IMR-90 (cell line): Measurements from ENCODE around the gene MYO1D.

Source experiments
- BHLHE40 ChIP-seq: fragments of 150-350 bp; IDR thresholded peaks from 2 replicates; pipeline ENCODE4 v1.6.1; 2016; ENCODE audit warnings: mild to moderate bottlenecking, low read depth, low read length
- CEBPB ChIP-seq: IDR thresholded peaks from 2 replicates; pipeline ENCODE4 v1.6.1; 2012; ENCODE audit warnings: low read depth, low read length, improper control_type of control experiment
- CTCF ChIP-seq: conservative IDR thresholded peaks from 2 replicates; pipeline ENCODE4 v1.5.1; 2012; ENCODE audit warnings: mild to moderate bottlenecking, low read depth, low read length, improper control_type of control experiment
- MAZ ChIP-seq: IDR thresholded peaks from 2 replicates; pipeline ENCODE4 v1.6.1; 2012; ENCODE audit warnings: low read depth, mild to moderate bottlenecking, low read length, improper control_type of control experiment, moderate library complexity, borderline replicate concordance
- NFE2L2 ChIP-seq: fragments of 150-350 bp; IDR thresholded peaks from 2 replicates; pipeline ENCODE4 v1.6.1; 2016; ENCODE audit warnings: low read depth, mild to moderate bottlenecking, low read length
- POLR2A ChIP-seq: IDR thresholded peaks from 2 replicates; pipeline ENCODE4 v1.6.1; 2012; ENCODE audit warnings: mild to moderate bottlenecking, low read depth, low read length
- RAD21 ChIP-seq: IDR thresholded peaks from 2 replicates; pipeline ENCODE4 v1.6.1; 2012; ENCODE audit warnings: low read length, improper control_type of control experiment
- RCOR1 ChIP-seq: IDR thresholded peaks from 2 replicates; pipeline ENCODE4 v1.6.1; 2012; ENCODE audit warnings: mild to moderate bottlenecking, low read length, improper control_type of control experiment; ENCODE audit not compliant: insufficient replicate concordance
- SMC3 ChIP-seq: fragments of 150-350 bp; IDR thresholded peaks from 2 replicates; pipeline ENCODE4 v1.6.1; 2016; ENCODE audit warnings: low read depth, mild to moderate bottlenecking, antibody characterized with exemption, low read length, moderate library complexity
- USF2 ChIP-seq: fragments of 150-350 bp; IDR thresholded peaks from 2 replicates; pipeline ENCODE4 v1.6.1; 2017; ENCODE audit warnings: mild to moderate bottlenecking, antibody characterized with exemption, low read length, low read depth

- no peak for TF ChIP-seq RAD21
- TF ChIP-seq CTCF: no peak
- no peak for TF ChIP-seq POLR2A
- TF ChIP-seq MAZ: no peak
- no peak for TF ChIP-seq SMC3
- TF ChIP-seq RCOR1: no peak
- TF ChIP-seq BHLHE40: no peak
- TF ChIP-seq CEBPB: no peak
- TF ChIP-seq NFE2L2: no peak
- TF ChIP-seq USF2: no peak
These were observed 6.8 kb downstream of the MYO1D start for GRCh38 chr17:32870027-32870670.
